HS-27A (cell line): ENCODE measurements around the gene CD79B.

ENCODE experiments used
- DNase-seq: peaks from one replicate; pipeline ENCODE4 v3.0.0-alpha.2; 2012; ENCODE audit warnings: low read depth, missing footprints

CD79B gene

GRCh38 chr17:63950940-63951907, 19.1 kb upstream of the CD79B start:
- no peak for DNase-seq

GRCh38 chr17:63949576-63950250, 17.6 kb upstream of the CD79B start:
- no peak for DNase-seq

- no peak for DNase-seq
Measured at GRCh38 chr17:63948521-63948920, 16.4 kb upstream of the CD79B start.

GRCh38 chr17:63947711-63948330, 15.7 kb upstream of the CD79B start:
- no peak for DNase-seq

- DNase-seq: no peak
Measured at GRCh38 chr17:63946440-63947363, 14.6 kb upstream of the CD79B start.

GRCh38 chr17:63945784-63946439, 13.8 kb upstream of the CD79B start:
- DNase-seq: no peak

GRCh38 chr17:63944736-63945499, 12.8 kb upstream of the CD79B start:
- no peak for DNase-seq

- DNase-seq: no peak
Measured at GRCh38 chr17:63943745-63944144, 11.6 kb upstream of the CD79B start.

GRCh38 chr17:63942309-63942985, 10.3 kb upstream of the CD79B start:
- DNase-seq: no peak

GRCh38 chr17:63941751-63942150, 9.6 kb upstream of the CD79B start:
- no peak for DNase-seq

GRCh38 chr17:63941162-63941561, 9.0 kb upstream of the CD79B start:
- DNase-seq: no peak

- no peak for DNase-seq
Measured at GRCh38 chr17:63940584-63940983, 8.5 kb upstream of the CD79B start.

GRCh38 chr17:63939884-63940283, 7.8 kb upstream of the CD79B start:
- DNase-seq: no peak

GRCh38 chr17:63939401-63939800, 7.3 kb upstream of the CD79B start:
- no peak for DNase-seq

GRCh38 chr17:63937920-63938319, 5.8 kb upstream of the CD79B start:
- DNase-seq: no peak

GRCh38 chr17:63937319-63937718, 5.2 kb upstream of the CD79B start:
- DNase-seq: no peak

GRCh38 chr17:63934183-63935112, 2.3 kb upstream of the CD79B start:
- DNase-seq: no peak

GRCh38 chr17:63933598-63933997, 1.5 kb upstream of the CD79B start:
- no peak for DNase-seq

- DNase-seq: no peak
Measured at GRCh38 chr17:63932721-63933120, 590 bp upstream of the CD79B start.
